NCI-H1694 treated with DMSO at 0.1 percent for 48 hours (cell line): ENCODE data around the gene OXSR1.
"Not testable (repeated sequence)": the region's sequence is repeated elsewhere in the genome, so short reads cannot be mapped to it uniquely, and the experiment has no call there.

Source experiments
- DNase-seq: peaks from one replicate; lab custom pipeline; 2025; lab: John Stamatoyannopoulos, UW

The OXSR1 gene

DNA sequence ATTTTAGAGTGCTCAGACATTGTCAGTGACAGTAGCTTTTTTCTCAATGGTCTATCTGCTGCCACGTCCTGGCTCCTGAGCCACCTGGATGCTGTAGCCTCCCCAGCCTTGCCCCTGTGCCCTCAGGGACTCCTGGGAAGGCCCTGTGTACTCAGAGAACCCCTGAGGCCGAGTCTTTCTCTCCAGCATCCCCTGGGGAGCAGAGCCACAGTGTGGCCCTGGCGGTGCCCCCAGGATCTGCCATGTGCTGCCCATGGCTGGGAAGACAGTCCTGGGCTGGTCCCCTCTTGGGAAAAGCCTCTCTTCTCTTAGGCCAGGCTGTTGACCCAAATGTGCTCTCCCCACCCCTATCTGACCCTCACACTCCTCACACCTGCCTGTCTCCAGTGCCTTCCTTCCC lies 21.8 kb upstream of the OXSR1 start:
- no peak for DNase-seq

DNA sequence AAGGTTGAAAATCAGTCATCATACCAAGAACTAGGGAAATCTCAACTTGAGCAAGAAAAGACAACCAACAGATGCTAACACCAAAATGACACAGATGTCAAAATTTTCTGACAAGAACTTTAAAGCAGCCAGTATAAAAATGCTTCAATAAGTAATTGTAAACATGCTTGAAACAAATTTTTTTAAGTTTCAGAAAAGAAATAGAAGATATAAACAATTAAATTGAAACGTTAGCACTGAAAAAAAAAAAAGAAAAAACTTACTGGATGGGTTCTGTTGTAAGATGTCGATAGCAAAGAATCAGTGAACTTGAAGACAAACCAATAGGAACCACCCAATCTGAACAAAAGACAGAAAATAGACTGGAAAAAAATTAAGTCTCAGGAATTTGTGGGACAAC lies 18.8 kb upstream of the OXSR1 start:
- DNase-seq = no peak

GRCh38 chr3:38147421-38147820 lies 17.9 kb upstream of the OXSR1 start:
- no peak for DNase-seq

DNA sequence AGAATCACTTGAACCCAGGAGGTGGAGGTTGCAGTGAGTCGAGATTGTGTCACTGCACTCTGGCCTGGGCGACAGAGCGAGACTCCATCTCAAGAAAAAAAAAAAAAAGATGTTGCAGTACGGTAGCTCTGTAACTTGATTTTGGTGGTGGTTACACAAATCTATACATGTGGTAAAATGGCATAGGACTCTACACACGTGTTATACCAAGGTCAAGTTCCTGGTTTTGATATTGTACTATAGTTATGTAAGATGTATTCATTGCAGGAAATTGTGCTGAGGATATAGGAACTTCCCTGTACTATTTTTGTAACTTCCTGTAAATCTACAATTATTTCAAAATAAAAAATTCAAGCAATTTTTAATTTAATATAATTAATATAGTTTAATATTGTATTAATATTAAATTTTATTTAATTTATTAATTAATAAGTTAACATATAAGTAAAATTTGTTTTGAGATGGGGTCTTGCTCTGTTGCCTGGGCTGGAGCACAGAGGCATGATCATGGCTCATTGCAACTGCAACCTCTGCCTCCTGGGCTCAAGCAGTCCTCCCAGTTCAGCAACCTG lies 16.9 kb upstream of the OXSR1 start:
- no peak for DNase-seq

GRCh38 chr3:38149708-38150107 lies 15.6 kb upstream of the OXSR1 start:
- DNase-seq = no peak

DNA sequence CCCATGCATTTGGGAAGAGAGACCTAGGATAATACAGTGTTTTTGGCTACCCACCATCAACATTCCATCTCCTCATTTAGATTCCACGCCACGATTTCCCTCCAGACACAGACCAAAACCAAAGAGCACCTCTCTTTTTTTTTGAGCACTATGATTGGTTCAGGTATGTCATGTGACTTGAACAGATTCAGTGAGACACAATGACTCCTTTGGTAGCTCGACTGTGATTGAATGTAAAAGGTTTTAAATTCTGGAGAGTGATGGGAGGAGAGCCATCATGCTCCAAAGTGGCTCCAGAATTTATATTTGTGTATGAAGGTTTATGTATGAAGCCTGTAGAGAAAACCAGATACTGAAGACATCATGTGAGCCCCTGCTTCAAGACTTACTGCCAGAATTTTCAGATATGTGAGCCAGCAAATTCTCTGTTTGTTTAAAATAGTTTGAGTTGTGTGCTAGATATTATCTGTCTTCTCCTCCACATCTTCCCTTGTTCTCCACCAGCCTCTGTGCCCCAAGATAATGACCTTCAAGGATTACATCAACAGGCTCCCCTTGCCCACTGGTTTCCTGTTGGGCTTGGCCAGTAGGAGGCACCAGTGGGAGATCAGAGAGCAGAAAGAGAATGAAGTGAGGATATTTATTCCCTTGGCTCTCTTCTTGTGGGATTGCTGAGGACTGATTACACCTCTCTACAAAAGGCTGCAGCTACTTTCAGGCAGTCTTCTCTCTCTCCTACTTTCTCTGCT lies 14.4 kb upstream of the OXSR1 start:
- no peak for DNase-seq

DNA sequence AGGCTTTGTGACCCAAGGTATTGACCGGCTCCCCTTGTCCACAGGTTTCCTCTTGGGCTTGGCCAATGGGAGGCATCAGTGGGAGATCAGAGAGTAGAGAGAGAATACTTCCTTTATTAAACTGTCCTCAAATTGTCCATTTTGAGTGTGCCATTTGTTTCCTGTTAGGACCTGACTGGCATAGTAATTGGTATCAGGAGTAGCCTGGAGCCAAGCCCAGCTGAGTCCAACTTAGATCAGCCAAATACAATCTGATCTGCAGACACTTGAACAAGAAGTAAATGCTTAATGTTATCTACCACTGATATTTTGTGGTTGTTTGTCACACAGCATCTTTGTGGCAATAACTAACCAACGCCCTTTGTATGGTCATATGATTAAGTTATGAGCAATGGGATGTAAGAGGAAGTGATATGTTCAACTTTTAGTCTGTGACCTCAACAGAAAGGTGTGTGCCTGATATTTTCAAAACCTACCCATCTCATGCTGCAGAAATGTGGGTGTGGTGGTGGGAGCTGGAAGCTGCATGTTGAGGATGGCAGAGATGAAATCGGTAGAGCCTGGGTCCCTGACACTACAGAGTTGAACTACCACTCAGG lies 13.6 kb upstream of the OXSR1 start:
- no peak for DNase-seq

DNA sequence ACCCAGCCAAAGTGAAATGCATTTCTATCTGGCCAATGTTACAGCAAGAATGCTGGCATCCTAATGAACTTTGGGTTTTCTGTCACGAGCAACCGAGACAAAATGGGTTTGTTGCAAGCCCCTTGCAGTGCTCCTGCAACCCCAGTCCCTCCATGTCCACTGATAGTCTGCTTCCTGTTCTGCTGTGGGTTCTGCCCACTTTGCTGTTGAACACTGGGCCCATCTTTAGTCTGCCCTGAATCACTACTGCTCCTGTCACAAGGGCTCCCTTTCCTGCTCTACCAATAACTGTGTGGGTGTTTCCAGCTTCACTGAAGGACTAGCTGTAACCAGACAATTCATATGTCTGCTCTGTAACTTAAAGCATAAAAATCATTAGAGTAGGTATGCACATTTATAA lies 12.7 kb upstream of the OXSR1 start:
- DNase-seq = no peak

GRCh38 chr3:38153221-38153620 lies 12.1 kb upstream of the OXSR1 start:
- DNase-seq = no peak

DNA sequence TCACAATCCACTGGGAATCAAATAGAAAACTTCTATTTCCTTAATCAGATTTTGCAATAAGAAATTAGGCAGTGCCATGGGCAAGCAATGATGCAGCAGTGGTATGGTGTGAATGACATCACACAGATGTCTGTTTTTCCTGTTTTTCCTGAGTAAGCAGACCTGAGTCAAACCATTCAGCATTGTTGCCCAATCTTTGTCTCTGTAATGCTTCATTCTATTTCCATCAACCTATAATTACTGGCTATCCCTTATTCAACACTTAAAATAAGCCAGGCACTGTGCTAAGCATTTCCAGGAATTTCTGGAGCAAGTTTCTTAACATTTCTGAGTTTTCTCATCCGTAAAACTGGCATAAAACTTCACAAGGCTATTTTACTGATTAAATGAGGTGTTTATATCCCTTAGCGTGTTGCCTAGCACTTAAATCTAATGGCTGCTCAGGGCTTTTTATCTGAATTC lies 11.3 kb upstream of the OXSR1 start:
- no peak for DNase-seq

GRCh38 chr3:38154625-38155255 lies 10.6 kb upstream of the OXSR1 start:
- DNase-seq = no peak

GRCh38 chr3:38155825-38156224 lies 9.5 kb upstream of the OXSR1 start:
- DNase-seq = no peak

GRCh38 chr3:38157117-38157516 lies 8.2 kb upstream of the OXSR1 start:
- no peak for DNase-seq

DNA sequence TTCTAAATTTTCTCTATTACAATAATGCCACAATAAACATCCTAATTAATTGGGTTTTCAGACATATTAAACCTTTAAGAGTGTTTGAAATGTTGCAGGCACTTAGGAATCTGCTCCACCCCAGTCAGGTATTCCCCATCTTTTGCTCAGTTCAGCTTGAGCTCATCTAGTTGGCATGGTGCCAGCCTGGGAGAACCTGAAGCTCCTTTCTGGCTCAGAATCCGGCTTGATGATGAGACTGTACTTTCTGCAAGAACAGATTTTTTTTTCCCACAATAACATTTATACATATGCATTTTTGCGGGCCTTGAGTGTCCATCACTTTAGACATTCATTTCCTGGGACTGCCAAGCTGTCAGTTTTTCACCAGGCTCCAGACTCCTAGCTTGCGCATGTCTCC lies 7.7 kb upstream of the OXSR1 start:
- no peak for DNase-seq

DNA sequence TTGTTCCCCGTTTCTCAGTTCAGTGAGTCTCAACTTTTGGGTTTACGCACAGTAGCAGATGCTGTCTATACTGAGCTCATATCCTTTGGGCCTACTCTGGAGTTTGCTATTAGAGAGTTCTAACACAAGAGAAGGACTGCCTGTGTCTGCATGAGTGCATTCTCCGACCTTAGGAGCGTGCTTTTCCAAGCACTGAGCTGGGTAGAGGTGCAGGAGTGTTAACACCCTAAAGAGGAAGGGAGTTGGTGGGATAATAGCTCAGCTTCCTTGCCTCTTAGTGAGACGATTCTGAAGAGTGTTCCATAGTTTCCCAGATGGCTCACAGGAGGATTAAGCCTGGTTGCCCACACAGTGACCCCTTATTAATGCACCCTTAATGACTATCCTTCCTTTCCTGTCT lies 6.9 kb upstream of the OXSR1 start:
- no peak for DNase-seq

- not testable (repeated sequence) for DNase-seq
Observed at GRCh38 chr3:38160704-38161103, 4.6 kb upstream of the OXSR1 start.

- DNase-seq = no peak
Observed at GRCh38 chr3:38163117-38163840, 2.1 kb upstream of the OXSR1 start.

- DNase-seq = no peak
Observed at GRCh38 chr3:38163841-38164642, 1.3 kb upstream of the OXSR1 start.

GRCh38 chr3:38164643-38164951 lies 740 bp upstream of the OXSR1 start:
- DNase-seq = no peak

DNA sequence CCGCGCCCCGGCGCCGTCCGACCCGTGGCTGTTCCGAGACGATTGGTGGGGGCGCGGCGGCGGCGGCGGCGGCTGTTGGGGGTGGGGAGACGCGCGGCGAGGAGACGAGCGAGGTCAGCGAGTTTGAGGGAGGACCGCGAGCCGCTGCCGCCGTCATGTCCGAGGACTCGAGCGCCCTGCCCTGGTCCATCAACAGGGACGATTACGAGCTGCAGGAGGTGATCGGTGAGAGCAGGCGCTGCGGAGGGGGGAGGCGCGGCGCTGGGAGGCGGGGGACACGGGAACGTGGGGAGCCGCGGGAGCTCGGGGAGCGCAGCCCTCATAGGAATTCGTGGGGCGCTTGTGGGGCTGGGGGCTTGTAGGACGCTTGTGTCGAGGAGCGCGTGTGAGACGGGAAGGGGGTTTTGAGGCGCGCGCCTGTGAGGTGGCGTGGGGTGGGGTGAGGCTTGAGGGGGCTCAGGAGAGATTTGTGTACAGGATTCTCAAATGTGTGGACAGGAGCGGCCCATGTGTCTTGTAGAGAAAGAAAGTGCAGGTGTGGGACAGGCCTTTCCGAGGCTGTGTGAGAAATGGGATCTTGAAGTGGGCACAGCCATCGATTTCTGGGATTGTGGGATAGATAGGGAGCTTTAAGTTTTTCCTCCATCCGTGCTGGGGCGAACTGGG lies 518 bp downstream of the OXSR1 start:
- no peak for DNase-seq

DNA sequence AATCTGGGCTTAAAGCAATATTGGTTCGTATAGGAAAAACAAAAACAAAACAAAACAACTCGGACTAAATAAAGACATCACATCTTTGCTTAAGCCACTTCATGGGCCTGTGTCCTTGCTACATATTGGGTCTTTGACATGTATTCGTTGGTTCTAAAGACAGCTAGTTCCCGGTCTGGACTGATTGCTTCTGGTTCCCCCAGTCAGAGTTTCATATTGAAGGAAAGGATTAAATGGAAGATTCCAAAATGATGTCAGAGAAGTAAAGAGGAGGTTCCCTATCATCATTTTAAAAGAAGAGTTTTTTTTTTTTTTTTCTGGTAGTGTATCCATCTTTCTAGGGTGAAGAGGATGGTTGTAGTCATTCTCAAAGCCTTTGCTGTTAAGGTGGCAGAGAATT lies 2.3 kb downstream of the OXSR1 start:
- no peak for DNase-seq
